ENCODE measurements around the gene LAG3. TPM values are rescaled to one million over a fixed set of nuclear protein-coding genes. Genes with fewer than 3 reads are reported as not detected.

Gene LAG3
- polyA plus RNA-seq, 2 donors, result 0.88 to 1.1 TPM

DNA sequence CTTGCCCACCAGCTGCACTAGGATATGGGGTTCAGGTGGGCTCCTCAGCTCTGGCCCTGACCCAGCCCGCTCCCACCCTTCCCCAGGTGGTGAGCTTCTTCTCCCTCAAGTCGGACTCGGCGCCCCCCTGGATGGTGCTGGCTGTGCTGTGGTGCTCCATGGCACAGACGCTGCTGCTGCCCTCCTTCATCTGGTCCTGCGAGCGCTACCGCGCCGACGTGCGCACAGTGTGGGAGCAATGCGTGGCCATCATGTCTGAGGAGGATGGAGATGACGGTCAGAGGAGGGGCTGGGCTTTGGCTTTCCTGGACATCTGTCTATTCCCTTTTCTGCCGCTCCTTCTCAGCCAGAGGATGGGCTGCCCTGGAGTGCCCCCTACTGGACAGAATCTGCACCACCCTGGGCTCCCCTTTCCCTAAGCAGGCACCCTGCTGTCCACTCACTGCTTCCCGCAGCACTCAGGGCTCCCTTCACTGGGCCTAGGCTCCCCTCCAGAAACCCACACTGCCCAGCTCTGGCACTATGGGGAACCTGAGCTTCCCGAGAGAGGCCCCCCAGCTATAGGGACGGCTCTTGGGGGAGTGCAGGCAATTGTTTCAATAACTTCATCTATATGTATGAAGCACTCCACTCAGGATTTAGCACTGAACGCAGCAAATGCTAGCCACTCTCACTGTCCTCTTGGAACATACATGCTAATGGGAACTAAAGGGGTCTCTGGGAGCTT is 53.2 kb downstream of the LAG3 start:
- 7 to 10% methylated on average over 19 of the region's 19 CpGs for WGBS, 2 donors
- Histone ChIP-seq H3K4me1 (ENCODE audit: control insufficient read depth in 2 of 2, insufficient read depth in 2 of 2, low read length in 1 of 2) (peaks cover 0 to 13% of the 10 kb centered on the region in 2 donors), H3K27me3 (ENCODE audit: control insufficient read depth in 1 of 2, insufficient read depth in 2 of 2, low read length in 2 of 2) (peaks cover 0 to 9% of the 10 kb centered on the region in 2 donors), H3K36me3 (ENCODE audit: control insufficient read depth in 2 of 2, insufficient read depth in 2 of 2, low read length in 1 of 2) (no peaks in the 10 kb centered on the region), H3K9me3 (ENCODE audit: control insufficient read depth in 2 of 2, insufficient read depth in 1 of 2, low read depth in 1 of 2, low read length in 1 of 2) (peaks cover 0 to 5% of the 10 kb centered on the region in 2 donors), H3K4me3 (ENCODE audit: low read depth in 1 of 2, low read length in 2 of 2) (no peak overlapping the region), H3K27ac (ENCODE audit: low read depth in 2 of 2, low read length in 1 of 2) (no peak overlapping the region)

DNA sequence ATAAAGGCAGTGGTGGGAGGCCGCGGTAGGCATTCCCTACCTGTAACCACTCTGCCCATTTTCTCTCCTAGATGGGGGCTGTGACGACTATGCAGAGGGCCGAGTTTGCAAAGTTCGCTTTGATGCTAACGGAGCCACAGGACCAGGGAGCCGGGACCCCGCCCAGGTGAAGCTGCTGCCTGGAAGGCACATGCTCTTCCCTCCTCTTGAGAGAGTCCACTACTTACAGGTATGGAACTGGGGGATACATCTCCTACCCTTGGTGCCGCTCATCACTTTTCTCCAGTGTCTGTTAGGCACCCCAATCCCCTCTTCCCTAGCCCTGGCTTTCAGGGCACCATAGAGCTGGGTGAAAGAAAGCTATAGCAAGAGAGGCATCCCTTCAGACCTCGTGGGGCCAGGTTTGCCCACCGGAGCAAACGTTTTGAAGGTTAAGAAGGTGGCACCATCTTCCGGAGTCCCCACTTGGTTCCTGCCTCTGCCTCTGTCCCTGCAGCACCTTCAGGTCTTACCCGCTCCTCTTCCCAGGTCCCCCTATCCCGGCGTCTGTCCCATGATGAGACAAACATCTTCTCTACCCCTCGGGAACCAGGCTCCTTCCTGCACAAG is 53.9 kb downstream of the LAG3 start:
- Histone ChIP-seq H3K27ac (ENCODE audit: low read depth in 2 of 2, low read length in 1 of 2) (no peak overlapping the region), H3K27me3 (ENCODE audit: control insufficient read depth in 1 of 2, insufficient read depth in 2 of 2, low read length in 2 of 2) (peaks cover 0 to 9% of the 10 kb centered on the region in 2 donors)
- 78% methylated on average over 17 of the region's 17 CpGs for WGBS, 2 donors

DNA sequence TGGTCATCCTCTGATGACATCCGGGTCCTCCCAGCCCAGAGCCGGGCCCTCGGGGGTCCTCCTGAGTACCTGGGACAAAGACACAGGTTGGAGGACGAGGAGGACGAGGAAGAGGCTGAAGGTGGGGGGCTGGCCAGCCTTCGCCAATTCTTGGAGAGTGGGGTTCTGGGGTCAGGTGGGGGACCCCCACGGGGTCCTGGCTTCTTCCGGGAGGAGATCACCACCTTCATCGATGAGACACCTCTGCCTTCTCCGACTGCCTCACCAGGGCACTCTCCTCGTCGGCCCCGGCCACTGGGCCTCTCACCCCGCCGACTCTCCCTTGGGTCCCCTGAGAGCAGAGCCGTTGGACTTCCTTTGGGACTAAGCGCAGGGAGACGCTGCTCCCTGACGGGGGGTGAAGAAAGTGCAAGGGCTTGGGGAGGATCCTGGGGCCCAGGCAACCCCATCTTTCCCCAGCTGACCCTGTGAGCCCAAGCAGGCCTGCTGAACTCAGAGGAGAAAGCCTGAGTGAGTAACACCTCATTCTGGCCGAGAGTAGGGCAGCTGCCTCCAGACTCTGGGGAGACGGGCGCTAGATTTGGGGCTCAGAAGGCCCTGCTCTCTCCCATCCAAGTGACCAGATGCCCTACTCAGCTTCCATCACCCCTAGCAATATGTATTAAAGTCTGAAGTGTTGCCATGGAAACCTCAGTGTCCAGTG is 54.6 kb downstream of the LAG3 start:
- no peak overlapping the region for H3K4me3 ChIP-seq (ENCODE audit: low read depth in 1 of 2, low read length in 2 of 2)
- peaks cover 0 to 9% of the 10 kb centered on the region in 2 donors for H3K27me3 ChIP-seq (ENCODE audit: control insufficient read depth in 1 of 2, insufficient read depth in 2 of 2, low read length in 2 of 2)
- H3K27ac ChIP-seq (ENCODE audit: low read depth in 2 of 2, low read length in 1 of 2), result no peak overlapping the region
- 75 to 84% methylated on average over 22 of the region's 22 CpGs for WGBS, 2 donors
- H3K9me3 ChIP-seq (ENCODE audit: control insufficient read depth in 2 of 2, insufficient read depth in 1 of 2, low read depth in 1 of 2, low read length in 1 of 2), result peaks cover 0 to 5% of the 10 kb centered on the region in 2 donors
- peaks cover 0 to 11% of the 10 kb centered on the region in 2 donors for H3K4me1 ChIP-seq (ENCODE audit: control insufficient read depth in 2 of 2, insufficient read depth in 2 of 2, low read length in 1 of 2)
- H3K36me3 ChIP-seq (ENCODE audit: control insufficient read depth in 2 of 2, insufficient read depth in 2 of 2, low read length in 1 of 2), result no peaks in the 10 kb centered on the region

More for the DNA sequence above, 53.9 kb downstream of the LAG3 start:
- peaks cover 0 to 13% of the 10 kb centered on the region in 2 donors for H3K4me1 ChIP-seq (ENCODE audit: control insufficient read depth in 2 of 2, insufficient read depth in 2 of 2, low read length in 1 of 2)
- H3K9me3 ChIP-seq (ENCODE audit: control insufficient read depth in 2 of 2, insufficient read depth in 1 of 2, low read depth in 1 of 2, low read length in 1 of 2), result peaks cover 0 to 5% of the 10 kb centered on the region in 2 donors
- H3K36me3 ChIP-seq (ENCODE audit: control insufficient read depth in 2 of 2, insufficient read depth in 2 of 2, low read length in 1 of 2), result no peaks in the 10 kb centered on the region
- no peak overlapping the region for H3K4me3 ChIP-seq (ENCODE audit: low read depth in 1 of 2, low read length in 2 of 2)

DNA sequence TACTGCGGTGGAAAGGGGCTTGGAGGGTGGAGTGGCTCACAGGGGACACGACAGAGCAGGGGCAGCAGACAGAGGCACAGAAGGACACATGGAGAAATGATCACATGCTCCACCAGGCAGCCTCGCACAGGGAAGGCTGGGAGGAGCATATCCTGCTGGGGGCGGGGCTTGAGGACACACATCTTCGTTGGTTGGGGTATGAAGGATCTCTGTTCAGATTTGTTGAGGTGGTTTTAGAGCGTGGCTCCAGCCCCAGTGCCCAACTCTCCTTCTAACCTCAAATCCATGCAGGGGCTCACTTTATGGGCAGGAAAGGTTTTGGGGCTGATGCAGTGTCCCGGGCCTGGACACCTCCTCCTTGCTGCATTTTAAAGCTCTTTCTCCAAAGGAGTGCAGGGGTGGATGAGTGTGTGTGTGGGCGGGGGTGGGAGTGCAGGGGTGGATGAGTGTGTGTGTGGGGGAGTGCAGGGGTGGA is 55.2 kb downstream of the LAG3 start:
- WGBS, 2 donors, result 5 to 7% methylated on average over 8 of the region's 8 CpGs
- H3K4me1 ChIP-seq (ENCODE audit: control insufficient read depth in 2 of 2, insufficient read depth in 2 of 2, low read length in 1 of 2), result peaks cover 0 to 9% of the 10 kb centered on the region in 2 donors
- H3K27ac ChIP-seq (ENCODE audit: low read depth in 2 of 2, low read length in 1 of 2), result no peak overlapping the region

More for the DNA sequence above, 55.2 kb downstream of the LAG3 start:
- H3K27me3 ChIP-seq (ENCODE audit: control insufficient read depth in 1 of 2, insufficient read depth in 2 of 2, low read length in 2 of 2), result peaks cover 0 to 8% of the 10 kb centered on the region in 2 donors
- H3K4me3 ChIP-seq (ENCODE audit: low read depth in 1 of 2, low read length in 2 of 2), result no peak overlapping the region
- no peaks in the 10 kb centered on the region for H3K36me3 ChIP-seq (ENCODE audit: control insufficient read depth in 2 of 2, insufficient read depth in 2 of 2, low read length in 1 of 2)
- H3K9me3 ChIP-seq (ENCODE audit: control insufficient read depth in 2 of 2, insufficient read depth in 1 of 2, low read depth in 1 of 2, low read length in 1 of 2), result peaks cover 0 to 5% of the 10 kb centered on the region in 2 donors

Other genes starting within 250 kb of the LAG3 start
- 1,000 to 10,000 TPM; 2,765 to 3,567 TPM for gene GAPDH, start 238.0 kb upstream of the LAG3 start, polyA plus RNA-seq
- gene IFFO1, start 216.5 kb upstream of the LAG3 start, polyA plus RNA-seq, result 1 to 10 TPM; 5.7 TPM
- 10 to 100 TPM; 26.3 to 41.6 TPM for gene NOP2, start 204.2 kb upstream of the LAG3 start, polyA plus RNA-seq
- 100 to 1,000 TPM in 1 of 2 donors, 10 to 100 TPM in 1; 79.3 to 116 TPM for gene CHD4, start 165.1 kb upstream of the LAG3 start, polyA plus RNA-seq
- gene LPAR5, start 136.6 kb upstream of the LAG3 start, polyA plus RNA-seq, result 10 to 100 TPM; 11.6 to 19.3 TPM
- under 1 TPM; 0.32 to 0.84 TPM for gene ACRBP, start 125.1 kb upstream of the LAG3 start, polyA plus RNA-seq
- gene ING4, start 109.4 kb upstream of the LAG3 start, polyA plus RNA-seq, result 10 to 100 TPM; 15.2 to 24.7 TPM
- gene ZNF384, start 83.1 kb upstream of the LAG3 start, polyA plus RNA-seq, result 10 to 100 TPM; 22.2 to 26.9 TPM
- gene PIANP, start 71.7 kb upstream of the LAG3 start, polyA plus RNA-seq, result under 1 TPM; 0.10 to 0.28 TPM
- 10 to 100 TPM; 34.7 to 55.4 TPM for gene COPS7A, start 48.5 kb upstream of the LAG3 start, polyA plus RNA-seq
- gene MLF2, start 19.4 kb upstream of the LAG3 start, polyA plus RNA-seq, result 100 to 1,000 TPM; 117 to 158 TPM
- 100 to 1,000 TPM; 249 to 449 TPM for gene PTMS, start 6.2 kb upstream of the LAG3 start, polyA plus RNA-seq
- gene CD4, start 17.0 kb downstream of the LAG3 start, polyA plus RNA-seq, result 1 to 10 TPM; 1.4 to 2.3 TPM
- 1 to 10 TPM; 2.1 to 2.5 TPM for gene GPR162, start 49.3 kb downstream of the LAG3 start, polyA plus RNA-seq
- gene P3H3, start 55.9 kb downstream of the LAG3 start, polyA plus RNA-seq, result 1 to 10 TPM; 3.4 to 3.9 TPM
- gene GNB3, start 68.4 kb downstream of the LAG3 start, polyA plus RNA-seq, result 1 to 10 TPM; 1.1 to 1.3 TPM
- gene CDCA3, start 78.8 kb downstream of the LAG3 start, polyA plus RNA-seq, result 10 to 100 TPM; 14.6 to 19.3 TPM
- 10 to 100 TPM; 21.4 to 40.7 TPM for gene USP5, start 79.6 kb downstream of the LAG3 start, polyA plus RNA-seq
- 100 to 1,000 TPM; 404 to 939 TPM for gene TPI1, start 95.0 kb downstream of the LAG3 start, polyA plus RNA-seq
- 1 to 10 TPM; 5.7 to 7.0 TPM for gene SPSB2, start 100.8 kb downstream of the LAG3 start, polyA plus RNA-seq
- gene LRRC23, start 132.3 kb downstream of the LAG3 start, polyA plus RNA-seq, result 1 to 10 TPM; 3.3 to 3.6 TPM
- gene ENO2, start 142.1 kb downstream of the LAG3 start, polyA plus RNA-seq, result 1 to 10 TPM; 6.7 to 9.0 TPM
- 10 to 100 TPM; 34.9 to 63.5 TPM for gene ATN1, start 155.4 kb downstream of the LAG3 start, polyA plus RNA-seq
- not detected for gene RNU7-1, start 171.3 kb downstream of the LAG3 start, polyA plus RNA-seq
- gene C12orf57, start 171.5 kb downstream of the LAG3 start, polyA plus RNA-seq, result 100 to 1,000 TPM; 108 to 253 TPM
- 10 to 100 TPM; 19.1 to 38.3 TPM for gene PTPN6, start 178.8 kb downstream of the LAG3 start, polyA plus RNA-seq
- 100 to 1,000 TPM in 1 of 2 donors, 10 to 100 TPM in 1; 68.5 to 161 TPM for gene PHB2, start 198.1 kb downstream of the LAG3 start, polyA plus RNA-seq
- gene EMG1, start 198.4 kb downstream of the LAG3 start, polyA plus RNA-seq, result 10 to 100 TPM; 13.5 to 29.5 TPM
- 10 to 100 TPM; 15.7 to 27.0 TPM for gene LPCAT3, start 246.0 kb downstream of the LAG3 start, polyA plus RNA-seq